ENCODE measurements around the gene ERG.

The ERG gene

GRCh38 chr21:38490411-38491020 lies 7.8 kb downstream of the ERG start:
- Histone ChIP-seq H3K27ac (ENCODE audit: insufficient read depth, low read length, poor library complexity, severe bottlenecking) (no peak overlapping the region), H3K36me3 (ENCODE audit: control insufficient read depth, insufficient read depth, low read length) (no peaks in the 10 kb centered on the region), H3K9me3 (ENCODE audit: control insufficient read depth, low read length) (no peaks in the 10 kb centered on the region), H3K27me3 (replicated peaks; ENCODE audit: control insufficient read depth, insufficient read depth, low read length, poor library complexity, severe bottlenecking) (no peaks in the 10 kb centered on the region), H3K4me1 (ENCODE audit: control insufficient read depth, insufficient read depth, low read length, poor library complexity, severe bottlenecking) (no peaks in the 10 kb centered on the region), H3K4me3 (ENCODE audit: insufficient read depth, low read depth, low read length, poor library complexity, severe bottlenecking) (no peak overlapping the region)
- no peak for DNase-seq

- H3K4me1 ChIP-seq (ENCODE audit: control insufficient read depth, insufficient read depth, low read length, poor library complexity, severe bottlenecking): no peaks in the 10 kb centered on the region
- H3K36me3 ChIP-seq (ENCODE audit: control insufficient read depth, insufficient read depth, low read length): no peaks in the 10 kb centered on the region
- no peaks in the 10 kb centered on the region for H3K27me3 ChIP-seq (replicated peaks; ENCODE audit: control insufficient read depth, insufficient read depth, low read length, poor library complexity, severe bottlenecking)
- no peaks in the 10 kb centered on the region for H3K9me3 ChIP-seq (ENCODE audit: control insufficient read depth, low read length)
- no peak overlapping the region for H3K27ac ChIP-seq (ENCODE audit: insufficient read depth, low read length, poor library complexity, severe bottlenecking)
- H3K4me3 ChIP-seq (ENCODE audit: insufficient read depth, low read depth, low read length, poor library complexity, severe bottlenecking): no peak overlapping the region
- DNase-seq: no peak
These were observed 8.5 kb downstream of the ERG start for GRCh38 chr21:38489729-38490128.

- H3K27me3 ChIP-seq (replicated peaks; ENCODE audit: control insufficient read depth, insufficient read depth, low read length, poor library complexity, severe bottlenecking): no peaks in the 10 kb centered on the region
- H3K36me3 ChIP-seq (ENCODE audit: control insufficient read depth, insufficient read depth, low read length): no peaks in the 10 kb centered on the region
- no peak overlapping the region for H3K27ac ChIP-seq (ENCODE audit: insufficient read depth, low read length, poor library complexity, severe bottlenecking)
- no peaks in the 10 kb centered on the region for H3K4me1 ChIP-seq (ENCODE audit: control insufficient read depth, insufficient read depth, low read length, poor library complexity, severe bottlenecking)
- no peak for DNase-seq
- H3K9me3 ChIP-seq (ENCODE audit: control insufficient read depth, low read length): no peaks in the 10 kb centered on the region
- no peak overlapping the region for H3K4me3 ChIP-seq (ENCODE audit: insufficient read depth, low read depth, low read length, poor library complexity, severe bottlenecking)
These were observed 9.0 kb downstream of the ERG start for GRCh38 chr21:38489271-38489652.

- Histone ChIP-seq H3K36me3 (ENCODE audit: control insufficient read depth, insufficient read depth, low read length) (no peaks in the 10 kb centered on the region), H3K27me3 (replicated peaks; ENCODE audit: control insufficient read depth, insufficient read depth, low read length, poor library complexity, severe bottlenecking) (no peaks in the 10 kb centered on the region), H3K4me1 (ENCODE audit: control insufficient read depth, insufficient read depth, low read length, poor library complexity, severe bottlenecking) (no peaks in the 10 kb centered on the region), H3K4me3 (ENCODE audit: insufficient read depth, low read depth, low read length, poor library complexity, severe bottlenecking) (no peak overlapping the region), H3K9me3 (ENCODE audit: control insufficient read depth, low read length) (no peaks in the 10 kb centered on the region), H3K27ac (ENCODE audit: insufficient read depth, low read length, poor library complexity, severe bottlenecking) (no peak overlapping the region)
- DNase-seq: no peak
These were observed 9.5 kb downstream of the ERG start for GRCh38 chr21:38488640-38489270.

GRCh38 chr21:38487901-38488639 lies 10.2 kb downstream of the ERG start:
- H3K27ac ChIP-seq (ENCODE audit: insufficient read depth, low read length, poor library complexity, severe bottlenecking): no peak overlapping the region
- H3K4me1 ChIP-seq (ENCODE audit: control insufficient read depth, insufficient read depth, low read length, poor library complexity, severe bottlenecking): no peaks in the 10 kb centered on the region
- H3K4me3 ChIP-seq (ENCODE audit: insufficient read depth, low read depth, low read length, poor library complexity, severe bottlenecking): no peak overlapping the region
- H3K36me3 ChIP-seq (ENCODE audit: control insufficient read depth, insufficient read depth, low read length): no peaks in the 10 kb centered on the region
- H3K27me3 ChIP-seq (replicated peaks; ENCODE audit: control insufficient read depth, insufficient read depth, low read length, poor library complexity, severe bottlenecking): no peaks in the 10 kb centered on the region
- DNase-seq: no peak
- H3K9me3 ChIP-seq (ENCODE audit: control insufficient read depth, low read length): no peaks in the 10 kb centered on the region

GRCh38 chr21:38486706-38487105 lies 11.6 kb downstream of the ERG start:
- Histone ChIP-seq H3K9me3 (ENCODE audit: control insufficient read depth, low read length) (no peaks in the 10 kb centered on the region), H3K36me3 (ENCODE audit: control insufficient read depth, insufficient read depth, low read length) (no peaks in the 10 kb centered on the region), H3K27me3 (replicated peaks; ENCODE audit: control insufficient read depth, insufficient read depth, low read length, poor library complexity, severe bottlenecking) (no peaks in the 10 kb centered on the region), H3K4me1 (ENCODE audit: control insufficient read depth, insufficient read depth, low read length, poor library complexity, severe bottlenecking) (no peaks in the 10 kb centered on the region), H3K4me3 (ENCODE audit: insufficient read depth, low read depth, low read length, poor library complexity, severe bottlenecking) (no peak overlapping the region), H3K27ac (ENCODE audit: insufficient read depth, low read length, poor library complexity, severe bottlenecking) (no peak overlapping the region)
- no peak for DNase-seq

- Histone ChIP-seq H3K36me3 (ENCODE audit: control insufficient read depth, insufficient read depth, low read length) (no peaks in the 10 kb centered on the region), H3K27me3 (replicated peaks; ENCODE audit: control insufficient read depth, insufficient read depth, low read length, poor library complexity, severe bottlenecking) (no peaks in the 10 kb centered on the region), H3K9me3 (ENCODE audit: control insufficient read depth, low read length) (no peaks in the 10 kb centered on the region), H3K27ac (ENCODE audit: insufficient read depth, low read length, poor library complexity, severe bottlenecking) (no peak overlapping the region), H3K4me3 (ENCODE audit: insufficient read depth, low read depth, low read length, poor library complexity, severe bottlenecking) (no peak overlapping the region), H3K4me1 (ENCODE audit: control insufficient read depth, insufficient read depth, low read length, poor library complexity, severe bottlenecking) (no peaks in the 10 kb centered on the region)
- DNase-seq: no peak
These were observed 12.1 kb downstream of the ERG start for GRCh38 chr21:38486221-38486620.

GRCh38 chr21:38479641-38480525 lies 18.4 kb downstream of the ERG start:
- Histone ChIP-seq H3K27ac (ENCODE audit: insufficient read depth, low read length, poor library complexity, severe bottlenecking) (no peak overlapping the region), H3K9me3 (ENCODE audit: control insufficient read depth, low read length) (no peaks in the 10 kb centered on the region), H3K4me3 (ENCODE audit: insufficient read depth, low read depth, low read length, poor library complexity, severe bottlenecking) (no peak overlapping the region), H3K4me1 (ENCODE audit: control insufficient read depth, insufficient read depth, low read length, poor library complexity, severe bottlenecking) (no peaks in the 10 kb centered on the region), H3K27me3 (replicated peaks; ENCODE audit: control insufficient read depth, insufficient read depth, low read length, poor library complexity, severe bottlenecking) (peaks cover 9% of the 10 kb centered on the region), H3K36me3 (ENCODE audit: control insufficient read depth, insufficient read depth, low read length) (no peaks in the 10 kb centered on the region)
- no peak for DNase-seq

GRCh38 chr21:38478782-38479181 lies 19.5 kb downstream of the ERG start:
- no peaks in the 10 kb centered on the region for H3K36me3 ChIP-seq (ENCODE audit: control insufficient read depth, insufficient read depth, low read length)
- H3K27ac ChIP-seq (ENCODE audit: insufficient read depth, low read length, poor library complexity, severe bottlenecking): no peak overlapping the region
- H3K4me3 ChIP-seq (ENCODE audit: insufficient read depth, low read depth, low read length, poor library complexity, severe bottlenecking): no peak overlapping the region
- H3K9me3 ChIP-seq (ENCODE audit: control insufficient read depth, low read length): no peaks in the 10 kb centered on the region
- no peak for DNase-seq
- peaks cover 9% of the 10 kb centered on the region for H3K27me3 ChIP-seq (replicated peaks; ENCODE audit: control insufficient read depth, insufficient read depth, low read length, poor library complexity, severe bottlenecking)
- no peaks in the 10 kb centered on the region for H3K4me1 ChIP-seq (ENCODE audit: control insufficient read depth, insufficient read depth, low read length, poor library complexity, severe bottlenecking)

Measured in effector memory CD4-positive, alpha-beta T cell (primary cell).